Fibroblast of skin of left quadriceps (primary cell): ENCODE measurements around the gene VSTM4.

ENCODE experiments used
- DNase-seq, 2 experiments: peaks; one replicate each; pipeline ENCODE4 v3.0.0-alpha.2; 2013; ENCODE audit warnings: low read depth in 2 of 2

VSTM4 gene

GRCh38 chr10:49115015-49115795 is at the start of gene VSTM4:
Gene VSTM4, minus strand, starts transcription at chr10:49115522. Its CDS starts 37 bp downstream, at chr10:49115485.
- peak; percentile 20 to 24 for DNase-seq

- DNase-seq = no peak
Observed at GRCh38 chr10:49164559-49165188, 49.4 kb upstream of the VSTM4 start.

- DNase-seq = no peak
Observed at GRCh38 chr10:49163741-49164140, 48.4 kb upstream of the VSTM4 start.

GRCh38 chr10:49162761-49163310 is 47.5 kb upstream of the VSTM4 start:
- DNase-seq = no peak

- DNase-seq = no peak
Observed at GRCh38 chr10:49162063-49162462, 46.7 kb upstream of the VSTM4 start.

- DNase-seq = peak in 1 of 2 experiments; percentile 42
Observed at GRCh38 chr10:49161411-49161997, 46.2 kb upstream of the VSTM4 start.

- no peak for DNase-seq
Observed at GRCh38 chr10:49160814-49161213, 45.5 kb upstream of the VSTM4 start.

GRCh38 chr10:49160110-49160509 is 44.8 kb upstream of the VSTM4 start:
- DNase-seq = no peak

- DNase-seq = no peak
Observed at GRCh38 chr10:49158915-49159314, 43.6 kb upstream of the VSTM4 start.

- no peak for DNase-seq
Observed at GRCh38 chr10:49158404-49158803, 43.1 kb upstream of the VSTM4 start.

GRCh38 chr10:49157229-49157628 is 41.9 kb upstream of the VSTM4 start:
- DNase-seq = no peak

- no peak for DNase-seq
Observed at GRCh38 chr10:49154641-49155040, 39.3 kb upstream of the VSTM4 start.

GRCh38 chr10:49153971-49154370 is 38.6 kb upstream of the VSTM4 start:
- no peak for DNase-seq

- no peak for DNase-seq
Observed at GRCh38 chr10:49153115-49153514, 37.8 kb upstream of the VSTM4 start.

- no peak for DNase-seq
Observed at GRCh38 chr10:49152663-49153062, 37.3 kb upstream of the VSTM4 start.

- DNase-seq = no peak
Observed at GRCh38 chr10:49152037-49152436, 36.7 kb upstream of the VSTM4 start.

GRCh38 chr10:49151481-49151880 is 36.2 kb upstream of the VSTM4 start:
- no peak for DNase-seq

GRCh38 chr10:49151025-49151445 is 35.7 kb upstream of the VSTM4 start:
- DNase-seq = no peak

- DNase-seq = no peak
Observed at GRCh38 chr10:49150426-49150825, 35.1 kb upstream of the VSTM4 start.

GRCh38 chr10:49149881-49150280 is 34.6 kb upstream of the VSTM4 start:
- no peak for DNase-seq

GRCh38 chr10:49144058-49144720 is 28.9 kb upstream of the VSTM4 start:
- peak; percentile 60 to 68 for DNase-seq

GRCh38 chr10:49143249-49143648 is 27.9 kb upstream of the VSTM4 start:
- DNase-seq = no peak
